HuH-7 (cell line): ENCODE measurements around the gene BTBD6.

Experiments used
- DNase-seq: peaks from one replicate; pipeline ENCODE4 v3.0.0; 2011; ENCODE audit warnings: low spot score

The BTBD6 gene

DNA sequence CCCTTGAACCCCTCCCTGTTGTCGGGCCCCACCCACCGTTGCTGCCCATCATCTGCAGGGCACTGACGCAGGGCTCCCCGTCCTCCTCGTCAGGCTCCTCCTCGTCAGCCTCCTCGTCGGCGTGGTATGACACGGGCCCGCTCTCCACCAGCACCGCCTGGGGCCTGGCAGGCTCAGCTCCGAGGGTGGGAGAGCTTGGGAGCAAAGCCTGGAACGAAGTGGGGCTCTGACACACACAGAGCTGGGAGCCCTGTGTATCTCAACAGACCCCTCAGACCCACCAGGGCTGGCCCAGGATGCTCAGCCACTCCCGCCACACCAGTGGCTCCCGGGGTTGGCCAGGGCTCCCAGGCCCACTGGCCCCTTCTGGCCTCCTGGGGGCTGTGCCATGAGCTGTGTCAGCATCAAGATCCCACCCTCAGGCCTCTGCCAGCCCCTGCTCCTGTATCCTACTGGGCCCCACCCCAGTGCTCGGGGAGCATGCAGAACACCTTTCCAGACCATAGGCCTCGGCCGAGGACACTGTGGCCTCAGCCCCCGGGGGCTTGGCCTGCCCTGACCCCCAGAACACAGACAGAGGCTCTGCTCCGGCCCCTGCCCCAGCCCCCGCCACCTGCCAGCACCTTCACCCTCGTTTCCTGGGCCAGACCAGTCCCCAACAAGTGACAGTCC is 37.1 kb upstream of the BTBD6 start:
- DNase-seq = no peak

DNA sequence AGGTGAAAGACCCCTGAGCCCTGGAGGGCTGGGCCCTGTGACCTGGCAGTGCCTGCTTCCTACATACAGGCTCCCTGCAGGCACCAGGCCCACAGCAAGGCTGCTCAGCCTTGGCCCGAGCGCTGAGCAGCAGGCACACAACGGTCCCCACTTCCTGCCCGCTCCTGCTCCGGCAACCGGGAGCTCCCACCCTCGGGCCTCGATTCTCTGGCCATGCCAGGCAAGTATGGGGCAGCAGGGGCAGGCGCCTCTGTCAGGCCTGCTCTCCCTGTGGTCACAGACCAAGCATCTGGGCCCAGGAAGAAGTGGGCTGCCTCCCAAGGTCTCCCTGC is 36.6 kb upstream of the BTBD6 start:
- no peak for DNase-seq

DNA sequence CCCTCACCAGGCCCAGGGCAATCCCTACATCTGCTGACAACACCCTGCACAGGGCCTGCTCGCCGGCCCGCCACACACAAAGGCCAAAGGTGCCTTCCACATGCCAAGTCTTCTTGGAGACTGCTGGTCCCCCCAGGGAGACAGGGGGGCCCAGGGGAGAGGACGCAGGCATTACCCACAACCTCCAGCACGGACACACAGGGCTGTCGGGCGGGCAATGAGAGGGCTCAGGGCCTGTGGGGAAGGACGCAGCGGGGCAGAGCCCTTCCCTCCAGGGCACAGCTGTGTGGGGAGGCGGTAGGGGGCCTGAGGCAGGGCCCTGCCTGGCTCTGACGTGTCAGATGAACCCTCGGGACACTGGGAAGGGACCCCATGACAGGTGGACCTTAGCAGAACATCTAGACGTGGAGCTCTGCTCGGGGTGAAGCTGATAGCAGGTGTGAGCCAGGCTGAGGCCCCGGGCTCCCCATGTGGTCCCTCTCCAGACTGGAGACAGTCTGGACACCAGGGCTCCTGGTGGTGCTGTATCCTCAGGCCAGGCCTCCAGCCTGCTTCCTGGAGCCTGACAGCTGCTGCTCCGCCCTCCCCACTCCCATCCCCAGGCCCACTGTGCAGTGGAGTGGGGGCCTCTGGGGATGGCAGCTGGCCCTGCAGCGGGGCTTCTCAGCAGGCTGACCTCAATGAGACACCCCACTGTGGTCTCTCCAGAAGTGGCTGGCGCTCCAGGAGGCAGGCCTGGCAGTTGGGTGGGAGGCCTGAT is 35.6 kb upstream of the BTBD6 start:
- DNase-seq = no peak

DNA sequence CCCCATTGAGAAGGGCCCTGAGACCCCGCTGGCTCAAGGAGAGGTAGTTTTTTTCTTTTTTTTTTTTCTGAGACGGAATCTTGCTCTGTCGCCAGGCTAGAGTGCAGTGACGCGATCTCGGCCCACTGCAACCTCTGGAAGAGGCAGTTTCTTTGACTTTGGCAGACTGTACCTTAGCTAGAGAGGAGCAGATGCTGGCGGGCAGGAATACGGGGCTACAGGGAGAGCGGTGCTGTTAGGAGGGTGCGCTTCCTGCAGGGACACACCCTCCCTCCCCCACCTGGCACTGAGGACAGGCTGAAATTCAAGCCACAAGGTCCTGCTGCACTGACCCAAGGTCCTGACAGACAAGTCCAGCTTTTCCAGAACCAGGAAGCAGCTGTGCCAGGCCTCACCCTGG is 35.0 kb upstream of the BTBD6 start:
- no peak for DNase-seq

DNA sequence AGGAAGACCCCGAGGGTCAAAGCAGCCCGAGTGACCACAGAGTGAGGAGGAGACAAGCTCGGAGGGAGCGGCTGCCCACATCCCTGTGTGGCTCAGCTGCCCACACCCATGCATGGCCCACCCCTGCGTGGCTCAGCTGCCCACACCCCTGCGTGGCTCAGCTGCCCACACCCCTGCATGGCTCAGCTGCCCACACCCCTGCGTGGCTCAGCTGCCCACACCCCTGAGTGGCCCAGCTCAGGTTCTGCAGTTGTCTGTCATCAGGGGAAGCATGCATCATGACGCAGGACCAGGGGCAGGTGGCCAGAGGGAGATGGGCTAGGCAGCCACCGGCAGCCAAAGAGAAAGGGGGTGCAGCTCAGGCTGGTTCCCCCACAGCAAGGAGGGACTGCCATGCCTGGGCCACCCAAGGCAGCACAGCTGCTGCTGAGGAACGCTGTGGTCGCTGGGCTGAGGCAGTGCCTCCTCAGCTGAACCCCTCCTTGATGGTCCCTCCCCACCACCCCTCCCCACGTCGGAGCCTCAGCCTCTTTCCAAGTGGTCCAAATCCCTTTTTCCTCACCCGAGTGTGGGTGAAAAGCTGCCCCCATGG is 33.9 kb upstream of the BTBD6 start:
- DNase-seq = no peak

DNA sequence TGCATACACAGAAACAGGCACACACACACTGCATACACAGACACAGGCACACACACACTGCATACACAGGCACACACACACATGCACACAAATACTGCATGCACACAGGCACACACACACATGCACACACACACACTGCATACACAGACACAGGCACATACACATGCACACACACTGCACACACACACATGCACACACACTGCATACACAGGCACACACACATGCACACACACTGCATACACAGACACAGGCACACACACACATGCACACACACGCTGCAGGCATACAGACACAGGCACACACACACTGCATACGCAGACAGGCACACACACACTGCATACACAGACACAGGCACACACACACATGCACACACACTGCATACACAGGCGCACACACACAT is 32.7 kb upstream of the BTBD6 start:
- no peak for DNase-seq

DNA sequence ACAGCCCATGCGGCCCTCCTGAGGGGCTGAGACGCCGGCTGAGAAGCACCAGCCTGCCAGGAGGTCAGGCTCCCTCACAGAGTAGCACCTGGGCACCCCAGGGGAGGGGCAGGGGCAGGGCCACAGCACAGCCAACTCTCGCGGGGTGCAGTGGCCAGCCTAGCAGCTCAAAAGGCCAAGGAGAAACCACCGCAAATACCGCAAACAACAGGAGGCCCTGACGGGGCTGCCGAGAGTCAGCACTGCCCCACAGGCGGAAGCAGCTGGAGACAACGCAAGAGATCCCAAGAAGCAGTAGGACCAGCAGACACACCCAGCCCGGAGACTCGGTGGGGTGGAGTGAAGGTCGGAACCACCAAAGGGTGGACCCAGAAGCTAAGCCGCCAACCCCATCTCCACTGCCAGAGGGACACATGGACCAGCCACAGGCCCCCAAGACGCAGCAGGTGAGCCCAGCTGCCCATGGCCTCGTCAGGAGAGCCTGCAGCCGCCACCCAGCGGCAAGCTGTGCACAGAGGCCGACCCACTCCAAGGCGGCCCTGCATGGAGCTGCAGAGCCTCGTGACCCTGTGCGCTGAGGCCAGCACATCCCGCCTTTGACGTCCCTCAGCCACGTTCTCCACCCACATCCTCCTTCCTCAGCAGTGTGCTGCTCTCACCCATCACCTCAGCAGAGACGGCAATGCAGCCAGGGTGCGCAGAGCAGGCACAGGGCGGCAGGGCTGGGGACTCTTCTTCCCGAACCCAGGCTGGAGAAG is 31.7 kb upstream of the BTBD6 start:
- no peak for DNase-seq

DNA sequence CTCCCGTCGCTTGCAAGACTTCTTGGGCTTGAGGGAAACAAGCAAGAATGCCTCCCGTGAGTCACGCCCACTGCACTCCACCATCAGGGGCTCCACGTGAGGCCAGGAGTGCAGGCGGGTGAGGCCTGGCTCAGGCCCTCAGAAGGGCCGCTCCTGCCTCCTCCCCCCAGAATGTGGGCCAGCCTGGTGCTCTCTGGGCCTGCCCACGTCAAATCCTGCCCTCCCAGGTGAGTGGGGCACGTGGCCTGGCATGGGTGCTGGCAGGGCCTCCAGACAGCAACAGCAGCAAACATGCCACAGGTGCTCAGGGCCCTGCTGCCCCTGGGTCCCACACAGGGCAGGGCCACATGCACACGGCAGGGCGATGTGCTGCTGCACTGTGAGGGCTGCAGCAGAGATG is 30.6 kb upstream of the BTBD6 start:
- DNase-seq = no peak

DNA sequence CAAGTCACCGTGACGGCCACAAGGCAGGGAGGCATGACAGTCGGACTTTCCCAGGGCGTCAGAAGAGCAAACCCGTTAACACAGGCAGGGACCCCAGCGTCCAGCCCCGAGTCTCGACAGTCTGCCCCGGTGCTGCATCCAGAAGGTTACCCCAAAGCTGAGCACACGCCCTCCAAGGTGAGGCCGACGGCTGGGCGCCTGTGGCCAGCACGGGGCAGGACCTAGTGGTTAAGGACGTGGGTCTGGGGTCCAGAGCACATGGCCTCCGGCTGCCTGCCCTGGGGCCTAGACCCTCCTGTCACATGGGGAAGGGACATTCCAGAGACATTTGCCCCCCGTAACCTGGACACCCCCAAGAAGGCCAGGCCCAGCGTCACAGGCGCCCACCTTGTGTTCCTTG is 29.7 kb upstream of the BTBD6 start:
- no peak for DNase-seq

DNA sequence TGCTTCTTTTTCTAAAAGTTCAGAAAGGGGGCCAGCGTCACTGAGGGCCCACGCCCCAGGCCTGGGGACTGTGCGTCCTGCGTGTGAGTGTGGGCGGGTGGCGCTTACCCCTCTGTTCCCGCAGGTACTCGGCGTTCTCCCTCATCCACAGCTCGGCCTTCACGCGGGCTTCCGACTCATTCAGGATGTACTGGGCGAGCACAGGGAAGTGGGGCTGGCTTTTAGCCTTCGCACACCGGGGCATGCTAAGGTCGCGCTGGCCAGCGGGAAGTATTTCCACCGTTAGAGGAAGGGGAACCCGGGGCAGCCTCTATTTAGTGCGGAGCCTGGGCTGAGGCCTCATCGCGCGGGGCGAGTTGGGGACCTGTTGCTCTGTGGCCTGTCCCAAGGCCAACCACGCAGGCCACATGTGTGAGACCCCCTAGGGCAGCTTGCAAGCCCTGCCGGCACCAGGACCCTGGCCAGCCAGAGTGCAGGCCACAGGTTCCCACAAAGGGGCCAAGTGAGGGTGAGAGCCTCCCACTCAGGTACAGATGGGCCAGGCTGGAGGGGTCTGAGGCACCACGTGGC is 29.2 kb upstream of the BTBD6 start:
- no peak for DNase-seq

DNA sequence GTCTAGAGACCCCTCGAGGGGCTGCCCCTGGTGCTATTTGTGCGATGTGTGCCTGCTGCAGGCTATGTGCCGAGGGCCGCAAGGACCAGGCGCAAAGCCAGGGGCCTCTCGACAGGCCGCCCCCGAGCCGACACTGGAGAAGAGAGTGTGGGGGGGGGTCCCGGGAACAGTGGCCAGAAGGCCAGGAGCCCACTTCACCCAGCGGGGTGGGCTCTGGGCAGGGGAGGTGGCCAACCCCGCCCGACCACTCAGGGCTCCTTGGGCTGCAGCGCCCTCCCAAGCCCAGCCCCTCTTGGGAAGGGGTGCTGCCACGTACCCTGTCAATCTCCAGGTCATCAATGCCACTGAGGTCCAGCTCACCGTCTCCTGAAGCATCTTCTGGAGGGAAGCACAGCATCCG is 28.6 kb upstream of the BTBD6 start:
- no peak for DNase-seq

DNA sequence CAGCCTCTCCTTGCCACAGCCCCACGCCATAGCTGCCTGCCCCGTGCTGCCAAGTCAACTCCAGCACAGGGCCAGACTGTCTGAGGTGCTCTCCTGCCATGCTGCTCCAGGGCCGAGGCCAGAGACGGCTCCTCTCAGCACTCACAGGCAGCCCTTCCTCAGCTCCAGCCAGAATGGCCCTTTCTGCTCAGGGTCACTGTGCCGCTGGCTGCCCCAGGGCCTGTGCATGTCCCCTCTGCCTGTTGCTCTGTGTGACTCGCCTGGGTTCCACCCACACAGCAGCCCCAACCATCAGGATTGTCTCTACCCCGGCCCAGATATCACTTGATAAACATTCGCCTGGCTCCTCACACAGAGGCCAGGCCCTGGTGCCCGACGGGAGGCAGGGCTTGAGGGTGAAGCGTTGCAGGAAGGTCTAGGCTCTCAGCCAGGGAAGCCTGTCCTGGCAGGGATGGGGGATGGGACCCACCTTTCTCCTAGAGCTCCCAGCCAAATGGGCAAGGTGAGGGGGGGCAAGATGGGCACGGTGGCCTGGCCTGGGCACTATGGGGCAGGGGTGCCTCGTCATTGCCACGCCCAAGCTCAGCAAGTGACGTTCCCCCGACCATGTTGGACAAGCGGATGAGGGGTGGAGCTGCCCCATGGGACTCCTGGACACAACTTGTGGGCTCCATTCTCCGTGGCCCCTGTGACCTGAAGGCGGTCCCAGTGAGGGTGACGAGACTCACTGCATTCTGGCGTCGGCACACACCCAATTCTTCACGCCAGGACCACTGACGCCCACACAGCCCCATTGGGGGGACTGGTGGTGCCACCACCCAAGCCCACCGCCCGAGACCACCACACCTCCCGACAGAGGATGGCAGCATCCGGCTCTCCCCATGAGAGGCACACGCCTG is 27.4 kb upstream of the BTBD6 start:
- DNase-seq = no peak

DNA sequence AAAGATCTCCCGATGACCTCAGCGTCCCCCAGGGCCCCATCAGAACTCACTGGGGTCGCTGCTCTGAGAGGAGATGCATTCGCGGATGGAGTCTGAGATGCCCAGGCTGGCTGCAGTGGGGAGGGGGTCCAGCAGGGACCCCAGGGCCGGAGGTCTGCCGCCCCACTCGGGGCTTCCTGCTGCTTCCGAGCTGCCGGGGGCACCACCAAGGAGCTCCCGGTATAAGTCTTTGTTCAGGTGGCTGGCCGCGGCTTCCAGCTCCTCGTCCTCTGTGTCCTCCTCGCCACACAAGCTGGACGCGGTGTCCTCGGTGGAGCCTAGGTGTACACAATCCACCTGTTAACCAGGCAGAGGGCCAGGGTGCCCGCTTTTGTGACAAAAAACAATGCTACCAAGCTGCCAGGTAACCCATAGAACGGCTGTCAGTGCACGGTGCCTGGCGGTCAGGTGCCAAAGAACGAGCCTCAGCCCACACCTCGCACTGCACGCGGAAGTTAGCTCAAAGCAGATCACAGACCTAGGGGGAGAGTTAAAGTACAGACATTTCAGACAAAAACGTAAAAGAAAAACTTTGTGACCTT is 26.6 kb upstream of the BTBD6 start:
- DNase-seq = no peak

DNA sequence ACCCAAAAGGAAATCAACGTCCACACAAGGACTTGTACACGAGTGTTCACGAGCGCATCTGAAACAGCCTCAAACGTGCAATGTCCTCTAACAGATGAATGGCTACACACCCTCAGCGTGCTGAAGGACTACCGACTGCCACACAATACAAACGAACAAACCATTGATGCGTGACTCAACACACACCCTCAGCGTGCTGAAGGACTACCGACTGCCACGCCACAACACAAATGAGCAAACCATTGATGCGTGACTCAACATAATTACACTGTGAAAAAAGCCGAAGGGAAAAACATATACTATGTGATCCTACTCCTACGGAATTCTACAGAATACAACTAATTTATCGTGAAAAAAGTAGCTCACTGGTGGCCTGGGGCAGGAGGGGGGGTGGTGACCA is 25.1 kb upstream of the BTBD6 start:
- DNase-seq = no peak

DNA sequence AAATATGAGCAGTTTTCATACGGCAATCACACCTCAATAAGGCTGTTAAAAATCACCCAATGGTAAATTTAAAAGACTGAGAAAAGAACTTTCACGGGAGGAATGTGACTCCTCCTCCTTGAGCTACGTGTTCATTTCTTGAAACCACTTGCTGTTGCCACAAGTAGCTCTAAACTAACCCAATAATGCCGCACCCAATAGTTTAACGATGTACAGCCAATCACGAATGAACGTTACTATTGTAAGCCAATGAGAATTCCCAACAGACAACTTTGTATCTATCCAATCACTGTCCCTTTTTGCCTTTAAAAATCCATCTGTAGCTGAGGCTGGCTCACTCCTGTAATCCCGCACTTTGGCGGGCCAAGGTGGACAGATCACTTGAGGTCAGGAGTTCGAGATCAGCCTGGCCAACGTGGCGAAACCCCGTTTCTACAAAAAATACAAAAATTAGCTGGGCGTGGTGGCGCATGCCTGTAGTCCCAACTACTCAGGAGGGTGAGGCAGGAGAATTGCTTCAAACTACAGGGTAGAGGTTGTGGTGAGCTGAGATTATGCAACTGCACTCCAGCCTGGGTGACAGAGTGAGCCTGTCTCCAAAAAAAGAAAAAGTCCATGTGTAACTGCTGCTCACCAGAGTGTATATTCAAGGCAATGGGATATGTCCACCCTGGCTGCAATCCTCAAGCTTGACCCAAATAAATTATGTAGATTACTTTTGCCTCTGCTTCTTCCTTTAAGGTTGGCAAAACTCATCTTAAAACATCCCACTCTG is 24.4 kb upstream of the BTBD6 start:
- no peak for DNase-seq

DNA sequence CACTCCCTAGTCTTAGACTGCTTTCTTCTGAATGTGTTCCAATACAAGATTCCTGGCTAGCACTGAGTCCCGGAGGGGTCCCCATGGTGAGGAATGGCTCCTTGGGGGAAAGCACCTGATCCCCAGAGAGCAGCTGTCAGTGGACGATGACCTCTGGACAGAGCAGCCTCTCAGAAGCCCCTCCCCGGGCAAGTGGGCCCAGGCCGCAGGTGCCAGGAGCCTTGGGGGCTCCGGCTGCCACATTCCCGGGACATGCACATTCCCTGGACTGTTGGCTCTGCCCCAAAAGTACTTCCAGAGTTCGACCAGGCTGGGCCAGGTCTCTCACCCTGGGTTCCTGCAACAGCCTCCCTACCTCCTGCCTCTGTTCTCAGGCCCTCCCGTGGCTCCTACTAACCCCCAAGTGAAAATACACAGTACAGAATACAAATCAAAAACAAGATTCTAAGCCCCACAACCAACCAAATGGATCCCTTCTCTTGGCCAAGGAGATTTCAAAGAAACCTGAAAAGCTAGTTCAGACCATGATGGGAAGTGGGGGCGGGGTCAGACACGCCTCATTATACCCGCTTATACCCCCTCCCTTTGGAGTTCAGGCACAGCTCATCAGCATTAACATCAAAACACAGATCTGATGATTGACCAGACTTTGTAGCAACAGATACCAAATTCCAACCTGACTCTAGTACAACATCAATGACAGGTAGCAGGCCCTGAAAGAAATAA is 23.3 kb upstream of the BTBD6 start:
- DNase-seq = no peak

DNA sequence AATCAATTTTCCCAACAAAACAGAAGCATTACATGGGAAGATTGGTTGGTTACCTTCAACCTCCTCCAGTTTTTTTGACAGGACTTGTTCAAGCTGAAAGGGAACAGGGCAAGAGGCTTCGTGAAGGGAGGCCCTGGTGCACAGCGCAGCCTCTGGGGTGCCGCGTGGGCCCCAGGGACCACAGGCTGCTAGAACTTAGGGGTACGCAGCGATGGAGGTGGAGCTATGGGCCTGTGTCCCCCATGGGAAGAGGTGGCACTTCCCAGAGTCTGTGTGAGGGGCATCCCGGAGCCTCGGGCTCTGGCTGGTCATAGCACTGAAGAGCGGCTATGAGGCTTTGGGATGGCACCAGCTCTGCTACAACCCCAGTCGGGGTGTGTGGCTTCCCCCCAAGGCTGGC is 22.1 kb upstream of the BTBD6 start:
- no peak for DNase-seq

DNA sequence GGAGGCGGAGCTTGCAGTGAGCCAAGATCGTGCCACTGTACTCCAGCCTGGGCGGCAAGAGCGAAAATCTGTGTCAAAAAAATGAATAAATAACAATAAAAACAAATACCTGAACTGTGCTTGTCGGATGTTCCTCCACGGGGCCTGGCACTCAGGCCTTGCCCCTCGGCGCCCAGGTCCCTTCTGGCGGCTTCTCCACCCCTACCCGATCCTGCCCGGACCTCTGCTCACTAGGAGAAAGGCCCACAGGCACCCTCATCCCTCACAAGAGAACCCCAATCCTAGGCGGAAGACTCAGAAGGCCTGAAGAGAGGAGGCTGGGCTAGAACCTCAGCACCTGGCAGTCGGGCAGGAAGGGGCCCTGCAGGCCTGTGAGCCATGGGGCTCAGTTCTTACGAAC is 21.0 kb upstream of the BTBD6 start:
- DNase-seq = no peak

DNA sequence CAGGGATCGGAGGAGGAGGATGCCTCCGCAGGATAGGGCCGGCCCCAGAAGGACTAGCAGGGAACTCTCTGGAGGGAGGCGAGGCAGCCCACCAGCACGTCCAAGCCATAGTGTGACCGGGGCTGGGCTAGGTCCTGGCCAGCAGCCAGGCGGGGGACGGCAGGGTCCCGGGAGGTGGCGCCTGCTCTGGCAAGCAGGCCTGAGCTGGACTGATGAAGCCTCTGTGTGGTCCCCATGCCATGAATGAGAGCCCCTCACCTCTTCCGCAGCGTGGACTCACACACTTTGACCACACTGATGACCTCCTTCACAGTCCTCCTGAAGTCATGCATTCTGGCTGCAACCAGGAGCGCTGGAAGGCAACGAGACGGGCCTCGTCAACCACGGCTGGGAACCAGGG is 19.8 kb upstream of the BTBD6 start:
- no peak for DNase-seq
